A549 (cell line): ENCODE measurements around the gene NPY4R2.
"Not testable (repeated sequence)": the region's sequence is repeated elsewhere in the genome, so short reads cannot be mapped to it uniquely, and the experiment has no call there.

ENCODE experiments used
- CTCF ChIP-seq: fragments of >200 bp; sonication (Bioruptor Twin); formaldehyde crosslinking; IDR thresholded peaks from 3 replicates; pipeline ENCODE4 v1.5.1; 2016
- ELK1 ChIP-seq: fragments of 150-350 bp; IDR thresholded peaks from 2 replicates; pipeline ENCODE4 v1.6.1; 2014; ENCODE audit warnings: low read depth, mild to moderate bottlenecking, low read length
- EP300 ChIP-seq, 2 experiments: fragments of >200 bp; sonication (Bioruptor Twin); formaldehyde crosslinking; IDR thresholded peaks; 2 replicates in 1 of 2; 3 replicates in 1 of 2; pipeline ENCODE4 v1.6.1; 2016 to 2017
- NR3C1 ChIP-seq: fragments of >200 bp; sonication (Bioruptor Twin); formaldehyde crosslinking; IDR thresholded peaks from 3 replicates; pipeline ENCODE4 v1.6.1; 2017
- POLR2A ChIP-seq: IDR thresholded peaks from 2 replicates; pipeline ENCODE4 v1.6.1; 2012; ENCODE audit warnings: mild to moderate bottlenecking, low read length
- RAD21 ChIP-seq, 2 experiments: fragments of >200 bp in 1 of 2; sonication (Bioruptor Twin) in 1 of 2; formaldehyde crosslinking in 1 of 2; IDR thresholded peaks in 1 of 2; conservative IDR thresholded peaks in 1 of 2; 2 replicates in 1 of 2; 3 replicates in 1 of 2; pipeline ENCODE4 v1.6.1; 2012 to 2018; ENCODE audit warnings: inconsistent platforms in 1 of 2
- RFX5 ChIP-seq: fragments of 450-650 bp; IDR thresholded peaks from 2 replicates; pipeline ENCODE4 v1.7.1; 2014; ENCODE audit warnings: antibody characterized with exemption, mild to moderate bottlenecking, moderate library complexity
- SMC3 ChIP-seq: fragments of >200 bp; sonication (Bioruptor Twin); formaldehyde crosslinking; IDR thresholded peaks from 3 replicates; pipeline ENCODE4 v1.6.1; 2018; ENCODE audit warnings: inconsistent platforms
- USF2 ChIP-seq: fragments of 450-650 bp; IDR thresholded peaks from 2 replicates; pipeline ENCODE4 v1.6.1; 2014; ENCODE audit warnings: antibody characterized with exemption

GRCh38 chr10:47894571-47894970 lies 23.9 kb upstream of the NPY4R2 start:
- not testable (repeated sequence) for TF ChIP-seq NR3C1; CTCF; POLR2A; ELK1; USF2; SMC3; RAD21 (conservative IDR thresholded peaks at IDR 0.05 in 1 of 2, IDR thresholded peaks at IDR 0.05 in 1 of 2); EP300 (IDR thresholded peaks at IDR 0.05); RFX5
